GM21528 (cell line): Measurements from ENCODE around the gene PPIL6.
"Not testable (repeated sequence)": the region's sequence is repeated elsewhere in the genome, so short reads cannot be mapped to it uniquely, and the experiment has no call there.

Experiments
- ATAC-seq: cut with Tn5 transposase; IDR thresholded peaks from one replicate; pipeline ENCODE4 v1.9.1; 2021; ENCODE audit warnings: mild to moderate bottlenecking, moderate library complexity; ENCODE audit not compliant: unreplicated experiment, low FRiP score

The PPIL6 gene

GRCh38 chr6:109467696-109468095 lies 27.3 kb upstream of the PPIL6 start:
- ATAC-seq: no peak

DNA sequence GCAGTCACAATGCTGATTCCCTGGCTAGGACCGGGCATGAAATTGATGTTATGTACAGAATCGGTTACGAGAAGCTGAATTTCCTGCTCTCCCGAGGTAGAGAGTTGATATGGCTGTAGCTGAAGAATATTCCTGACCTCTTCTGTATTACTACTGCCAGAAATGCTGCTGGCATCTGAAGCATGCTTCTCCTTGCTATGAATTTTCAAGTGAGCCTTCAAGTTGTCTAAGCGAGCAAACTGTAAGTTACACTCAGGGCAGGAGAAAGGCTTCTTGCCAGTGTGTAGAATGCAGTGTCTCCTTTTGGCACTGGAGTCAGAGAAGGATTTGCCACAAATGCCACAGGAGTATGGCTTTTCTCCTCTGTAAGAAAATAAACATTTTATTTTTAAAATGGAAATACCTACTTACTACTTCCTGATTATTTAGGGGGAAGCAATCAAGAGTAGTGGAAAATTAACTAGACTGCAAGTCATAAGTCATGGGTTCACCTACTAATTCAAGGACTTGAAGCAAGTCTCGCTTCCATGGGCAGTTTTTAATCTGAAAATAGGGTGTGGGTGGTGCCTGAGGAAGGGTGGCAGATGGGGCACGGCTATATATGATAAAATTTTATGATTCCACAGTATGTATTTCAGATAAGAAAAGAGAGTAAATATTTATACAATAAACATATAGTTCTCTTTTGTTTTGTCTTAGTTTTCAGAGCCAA lies 25.9 kb upstream of the PPIL6 start:
- no peak for ATAC-seq

DNA sequence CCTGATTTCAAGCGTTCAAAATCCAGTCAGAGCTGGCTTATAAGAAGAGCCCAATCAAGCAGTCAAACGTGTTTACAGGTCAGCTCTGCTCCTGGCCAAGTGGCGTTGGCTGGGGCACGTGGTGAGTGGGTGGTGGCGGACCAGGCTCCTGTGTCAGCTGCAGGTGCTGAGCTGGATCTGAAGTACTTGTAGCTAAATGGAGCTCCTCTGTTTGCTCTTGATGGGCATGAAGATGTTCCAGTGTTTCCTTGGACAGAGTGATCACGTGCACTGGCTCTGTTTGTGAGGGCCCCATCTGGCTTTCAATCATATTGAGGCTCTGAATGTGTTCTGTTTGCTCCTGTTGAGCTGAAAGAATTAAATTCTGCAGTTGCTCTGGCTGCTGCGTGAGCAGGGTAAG lies 25.3 kb upstream of the PPIL6 start:
- ATAC-seq: no peak

DNA sequence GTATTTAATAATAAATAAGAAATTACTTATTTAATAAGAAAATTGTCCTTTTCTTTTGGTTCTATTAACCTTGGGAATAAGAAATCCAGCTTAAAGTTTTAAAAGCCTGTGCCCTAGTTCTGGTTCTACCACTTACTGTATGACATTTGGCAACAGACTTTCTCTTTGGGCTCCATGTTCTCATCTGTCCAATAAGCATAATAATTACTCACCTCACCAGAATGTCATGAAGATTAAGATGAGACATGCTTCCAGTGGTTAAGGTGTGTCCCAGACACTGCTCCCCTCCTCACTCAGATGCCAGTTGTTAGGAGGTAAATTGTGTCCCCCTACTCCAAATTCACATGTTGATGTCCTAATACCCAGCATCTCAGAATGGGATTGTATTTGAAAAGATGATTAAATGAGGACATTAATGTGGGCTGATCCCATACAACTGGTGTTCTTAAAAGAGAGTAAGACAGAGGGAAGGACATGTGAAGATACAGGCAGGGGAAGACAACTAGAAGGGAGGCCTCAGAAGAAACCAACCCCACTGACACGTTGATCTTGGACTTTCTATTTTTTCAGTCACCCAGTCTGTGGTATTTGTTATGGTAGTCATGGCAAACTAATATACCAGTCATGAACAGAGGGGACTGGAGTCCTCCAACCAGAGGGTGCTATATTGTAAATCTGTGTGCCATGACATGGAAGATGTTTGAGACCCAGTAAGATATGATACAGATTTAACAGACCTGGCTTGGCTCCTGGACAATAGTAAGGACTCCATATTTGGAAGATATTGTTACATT lies 21.5 kb upstream of the PPIL6 start:
- no peak for ATAC-seq

- ATAC-seq: not testable (repeated sequence)
Observed at GRCh38 chr6:109461205-109461604, 20.8 kb upstream of the PPIL6 start.

- ATAC-seq: no peak
Observed at GRCh38 chr6:109460161-109460829, 19.9 kb upstream of the PPIL6 start.

- no peak for ATAC-seq
Observed at GRCh38 chr6:109458774-109459531, 18.5 kb upstream of the PPIL6 start.

GRCh38 chr6:109457562-109457996 lies 17.2 kb upstream of the PPIL6 start:
- no peak for ATAC-seq

DNA sequence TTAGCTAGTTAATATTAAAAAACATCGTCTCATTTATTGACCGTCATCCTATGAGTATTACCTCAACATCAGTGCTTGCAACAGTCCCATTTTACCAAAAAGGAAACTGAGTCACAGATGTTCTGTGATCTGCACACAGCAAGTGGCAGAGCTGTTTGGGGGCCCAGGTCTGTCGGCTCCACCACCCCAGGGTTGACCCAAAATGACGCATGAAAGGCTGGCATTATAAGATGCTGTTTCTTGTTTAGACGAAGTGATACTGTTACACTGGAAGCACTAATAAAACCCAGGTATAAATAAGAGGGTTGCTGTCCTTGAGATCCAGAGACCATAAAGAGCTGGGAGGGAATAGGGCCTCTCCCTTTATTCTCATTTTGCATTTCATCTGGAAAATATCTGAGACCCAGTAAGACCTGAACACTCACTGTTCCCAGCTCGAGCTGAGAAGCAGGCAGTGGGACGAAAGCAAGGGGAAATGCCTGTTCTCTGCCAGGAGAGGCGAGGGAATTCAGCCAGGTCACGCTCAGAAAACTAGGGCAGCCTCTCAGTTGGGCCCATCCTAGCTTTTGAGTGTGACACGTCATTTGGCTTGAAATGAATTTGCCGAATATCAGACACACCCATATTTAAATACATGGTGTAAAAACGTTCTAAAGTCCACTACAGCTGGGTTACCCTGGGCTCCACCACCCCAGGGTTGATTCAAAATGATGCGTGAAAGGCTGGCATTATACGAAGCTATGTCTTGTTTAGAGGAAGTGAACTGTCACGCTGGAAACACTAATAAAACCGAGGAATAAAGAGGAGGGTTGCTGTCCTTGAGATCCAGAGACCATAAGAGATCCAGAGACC lies 16.5 kb upstream of the PPIL6 start:
- no peak for ATAC-seq

DNA sequence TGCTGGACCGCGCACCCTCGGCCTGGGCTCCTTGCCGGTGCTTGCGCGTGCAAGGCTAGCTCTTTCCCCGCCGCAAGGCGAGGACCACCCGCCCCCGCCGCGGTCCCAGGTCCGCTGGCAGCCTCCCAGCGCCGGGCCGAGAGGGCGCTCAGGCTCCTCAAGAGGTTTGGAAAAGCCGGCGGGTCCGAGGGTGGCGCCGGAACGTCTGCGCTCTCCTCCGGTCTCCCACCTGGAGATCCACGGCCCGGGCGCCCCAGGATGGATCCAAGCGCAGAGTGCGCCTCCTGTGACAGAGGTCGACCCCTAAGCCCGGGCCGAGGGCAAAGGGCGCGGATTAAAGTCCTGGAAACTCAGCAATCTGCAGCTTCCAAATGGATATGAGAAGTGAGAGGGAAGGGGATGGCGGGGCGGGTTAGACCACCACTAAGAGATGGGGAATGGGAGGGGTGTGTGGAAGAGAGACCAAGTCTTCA lies 15.7 kb upstream of the PPIL6 start:
- ATAC-seq: no peak

- ATAC-seq: peak; percentile 53
Observed at GRCh38 chr6:109455437-109456110, 15.1 kb upstream of the PPIL6 start, which contains the start of gene MICAL1. Gene MICAL1 (minus strand): TSS chr6:109455772. CDS start chr6:109454196, 1,576 bp downstream.

- ATAC-seq: peak; percentile 44
Observed at GRCh38 chr6:109454496-109455436, 14.3 kb upstream of the PPIL6 start.

GRCh38 chr6:109453594-109454495 lies 13.4 kb upstream of the PPIL6 start:
- ATAC-seq: no peak

- no peak for ATAC-seq
Observed at GRCh38 chr6:109453156-109453555, 12.7 kb upstream of the PPIL6 start.

GRCh38 chr6:109452181-109452580 lies 11.8 kb upstream of the PPIL6 start:
- ATAC-seq: no peak

- ATAC-seq: no peak
Observed at GRCh38 chr6:109451376-109451775, 10.9 kb upstream of the PPIL6 start.

DNA sequence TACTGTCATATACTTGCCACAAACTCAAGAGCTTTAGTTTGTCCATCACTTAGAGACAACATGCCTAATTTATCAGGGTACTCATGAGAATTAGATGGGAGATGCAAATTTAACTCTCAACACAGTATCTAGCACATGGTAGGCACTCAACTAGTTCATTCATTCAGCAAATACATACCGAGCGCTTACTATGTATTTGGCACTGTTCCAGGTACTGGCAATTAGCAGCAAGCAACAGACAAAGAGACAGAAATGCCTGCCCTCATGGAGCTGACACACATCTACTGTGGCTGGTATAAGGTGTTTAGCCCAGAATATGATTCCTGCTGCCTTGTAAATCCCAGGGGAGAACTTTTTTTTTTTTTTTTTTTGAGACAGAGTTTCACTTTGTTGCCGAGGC lies 10.4 kb upstream of the PPIL6 start:
- no peak for ATAC-seq
